Fibroblast of lung (primary cell): ENCODE measurements around the gene FCER2. TPM values are rescaled to one million over a fixed set of nuclear protein-coding genes. Genes with fewer than 3 reads are reported as not detected.
"Not testable (repeated sequence)": the region's sequence is repeated elsewhere in the genome, so short reads cannot be mapped to it uniquely, and the experiment has no call there.

Experiments
- DNase-seq, 2 donors: peaks; one replicate each; pipeline versions ENCODE4 v3.0.0 to v3.0.0-alpha.2; 2010; ENCODE audit warnings: low read depth in 2 of 2
- H2AFZ ChIP-seq: 2 replicates; pipeline ENCODE4 v1.5.1; 2012; ENCODE audit warnings: low read length, control low read depth, inconsistent platforms
- H3K27ac ChIP-seq: 2 replicates; pipeline ENCODE4 v1.5.1; 2011; ENCODE audit warnings: low read length, control low read depth; ENCODE audit not compliant: insufficient read depth
- H3K27me3 ChIP-seq: 2 replicates; pipeline ENCODE4 v1.5.1; 2011; ENCODE audit warnings: mild to moderate bottlenecking, low read length; ENCODE audit not compliant: control insufficient read depth, insufficient read depth
- H3K36me3 ChIP-seq: 2 replicates; pipeline ENCODE4 v1.5.1; 2011; ENCODE audit warnings: low read length; ENCODE audit not compliant: control insufficient read depth, insufficient read depth
- H3K4me1 ChIP-seq: 2 replicates; pipeline ENCODE4 v1.5.1; 2011; ENCODE audit warnings: low read length; ENCODE audit not compliant: control insufficient read depth, insufficient read depth; ENCODE audit errors: extremely low read depth
- H3K4me2 ChIP-seq: 2 replicates; pipeline ENCODE4 v1.5.1; 2011; ENCODE audit warnings: low read length, control low read depth; ENCODE audit not compliant: insufficient read depth; ENCODE audit errors: extremely low read depth
- H3K4me3 ChIP-seq, 4 experiments: fragments of 200-600 bp in 1 of 4; sonication (generic) in 1 of 4; replicated peaks in 1 of 4; 2 replicates each; pipeline ENCODE4 v1.5.1; 2011 to 2016; ENCODE audit warnings: low read length in 4 of 4, low read depth in 3 of 4, mild to moderate bottlenecking in 3 of 4, control low read depth in 2 of 4, inconsistent platforms in 1 of 4, mixed read lengths in 1 of 4; ENCODE audit not compliant: insufficient read depth in 1 of 4; ENCODE audit errors: control extremely low read depth in 1 of 4
- H3K79me2 ChIP-seq: 2 replicates; pipeline ENCODE4 v1.5.1; 2012; ENCODE audit warnings: mild to moderate bottlenecking, low read length, inconsistent platforms; ENCODE audit not compliant: control insufficient read depth, insufficient read depth
- H3K9ac ChIP-seq: 2 replicates; pipeline ENCODE4 v1.5.1; 2011; ENCODE audit warnings: mild to moderate bottlenecking, low read length, control low read depth; ENCODE audit not compliant: insufficient read depth
- H3K9me3 ChIP-seq: 2 replicates; pipeline ENCODE4 v1.5.1; 2012; ENCODE audit warnings: low read depth, low read length; ENCODE audit not compliant: control insufficient read depth, insufficient read depth
- H4K20me1 ChIP-seq: 2 replicates; pipeline ENCODE4 v1.5.1; 2011; ENCODE audit warnings: low read length; ENCODE audit not compliant: control insufficient read depth, insufficient read depth; ENCODE audit errors: extremely low read depth
- EZH2 ChIP-seq: IDR thresholded peaks from 2 replicates; pipeline ENCODE4 v1.5.1; 2012; ENCODE audit warnings: low read length, control low read depth, mild to moderate bottlenecking; ENCODE audit errors: missing control alignments
- polyA plus RNA-seq, 2 donors: library from polyadenylated mRNA; depleted of rRNA in 1 of 2; stranded (reverse) in 1 of 2; unstranded in 1 of 2; fragments of >200 nt; gene quantifications; 2 replicates each; pipeline ENCODE4 v1.2.1, GENCODE V29; 2011 to 2012; ENCODE audit warnings: missing spikeins in 1 of 2
- total RNA-seq: library from RNA; depleted of rRNA; stranded (reverse); fragments of >200 nt; gene quantifications from 2 replicates; pipeline ENCODE4 v1.2.1, GENCODE V29; 2014
- TF ChIP-seq, protein P1 (sequence below), 2 donors: IDR thresholded peaks in 1 of 2; conservative IDR thresholded peaks in 1 of 2; 1 replicate in 1 of 2; 2 replicates in 1 of 2; pipeline ENCODE4 v1.5.1; 2011 to 2012; ENCODE audit warnings: low read length in 2 of 2, control low read depth in 1 of 2, inconsistent platforms in 1 of 2, low read depth in 1 of 2, mild to moderate bottlenecking in 1 of 2

The FCER2 gene
- total and polyA plus RNA-seq, 2 donors (not counting 1 experiment from before 2014, with no cell fraction given): not detected

GRCh38 chr19:7748171-7748570 lies 46.2 kb upstream of the FCER2 start:
- no peaks in the 10 kb centered on the region for H3K4me1 ChIP-seq
- no peaks in the 10 kb centered on the region for H3K9me3 ChIP-seq
- no peaks in the 10 kb centered on the region for H4K20me1 ChIP-seq
- no peak overlapping the region for H3K9ac ChIP-seq
- H3K79me2 ChIP-seq: no peaks in the 10 kb centered on the region
- TF ChIP-seq, protein P1, sequence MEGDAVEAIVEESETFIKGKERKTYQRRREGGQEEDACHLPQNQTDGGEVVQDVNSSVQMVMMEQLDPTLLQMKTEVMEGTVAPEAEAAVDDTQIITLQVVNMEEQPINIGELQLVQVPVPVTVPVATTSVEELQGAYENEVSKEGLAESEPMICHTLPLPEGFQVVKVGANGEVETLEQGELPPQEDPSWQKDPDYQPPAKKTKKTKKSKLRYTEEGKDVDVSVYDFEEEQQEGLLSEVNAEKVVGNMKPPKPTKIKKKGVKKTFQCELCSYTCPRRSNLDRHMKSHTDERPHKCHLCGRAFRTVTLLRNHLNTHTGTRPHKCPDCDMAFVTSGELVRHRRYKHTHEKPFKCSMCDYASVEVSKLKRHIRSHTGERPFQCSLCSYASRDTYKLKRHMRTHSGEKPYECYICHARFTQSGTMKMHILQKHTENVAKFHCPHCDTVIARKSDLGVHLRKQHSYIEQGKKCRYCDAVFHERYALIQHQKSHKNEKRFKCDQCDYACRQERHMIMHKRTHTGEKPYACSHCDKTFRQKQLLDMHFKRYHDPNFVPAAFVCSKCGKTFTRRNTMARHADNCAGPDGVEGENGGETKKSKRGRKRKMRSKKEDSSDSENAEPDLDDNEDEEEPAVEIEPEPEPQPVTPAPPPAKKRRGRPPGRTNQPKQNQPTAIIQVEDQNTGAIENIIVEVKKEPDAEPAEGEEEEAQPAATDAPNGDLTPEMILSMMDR (conservative IDR thresholded peaks at IDR 0.05 in 1 of 2, IDR thresholded peaks at IDR 0.05 in 1 of 2; ENCODE audit: low read depth in 1 of 2, low read length in 2 of 2): no peak
- TF ChIP-seq EZH2: no peak
- no peak for DNase-seq
- H2AFZ ChIP-seq: no peak overlapping the region
- no peak overlapping the region for H3K4me2 ChIP-seq
- H3K36me3 ChIP-seq: no peaks in the 10 kb centered on the region
- H3K27me3 ChIP-seq: no peaks in the 10 kb centered on the region
- no peak overlapping the region for H3K4me3 ChIP-seq
- no peak overlapping the region for H3K27ac ChIP-seq

GRCh38 chr19:7746903-7747884 lies 45.3 kb upstream of the FCER2 start, which contains the start of gene CD209:
CD209 (minus strand) TSS chr19:7747534; CDS start chr19:7747511, 23 bp downstream.
- DNase-seq: no peak
- H3K4me2 ChIP-seq: no peak within 1 kb of the TSS
- no peaks in the 10 kb centered on the region for H3K79me2 ChIP-seq
- H4K20me1 ChIP-seq: no peaks in the 10 kb centered on the region
- TF ChIP-seq, protein P1 (conservative IDR thresholded peaks at IDR 0.05 in 1 of 2, IDR thresholded peaks at IDR 0.05 in 1 of 2; ENCODE audit: low read depth in 1 of 2, low read length in 2 of 2): no peak
- no peak for TF ChIP-seq EZH2
- H3K4me3 ChIP-seq: no peak within 1 kb of the TSS
- H3K27me3 ChIP-seq: no peaks in the 10 kb centered on the region
- no peak within 1 kb of the TSS for H2AFZ ChIP-seq
- H3K9ac ChIP-seq: no peak within 1 kb of the TSS
- H3K9me3 ChIP-seq: no peaks in the 10 kb centered on the region
- no peaks in the 10 kb centered on the region for H3K4me1 ChIP-seq
- no peak within 1 kb of the TSS for H3K27ac ChIP-seq
- no peaks in the 10 kb centered on the region for H3K36me3 ChIP-seq

- DNase-seq, H3K27ac ChIP-seq, H3K79me2 ChIP-seq, H4K20me1 ChIP-seq, H3K4me2 ChIP-seq, H3K9ac ChIP-seq, H3K36me3 ChIP-seq, H2AFZ ChIP-seq, H3K9me3 ChIP-seq, H3K27me3 ChIP-seq, H3K4me1 ChIP-seq, H3K4me3 ChIP-seq: not testable (repeated sequence)
These were observed 44.4 kb upstream of the FCER2 start for GRCh38 chr19:7746306-7746705.
